ENCODE results near the gene MAP2K7.

MAP2K7 gene

GRCh38 chr19:7879836-7880235, 23.8 kb upstream of the MAP2K7 start:
- peaks cover 0 to 17% of the 10 kb centered on the region in 2 donors for H3K27me3 ChIP-seq
- TF ChIP-seq CTCF (IDR thresholded peaks at IDR 0.05) = no peak
- H3K4me3 ChIP-seq = no peak overlapping the region
- H3K9me3 ChIP-seq = no peaks in the 10 kb centered on the region
- H3K4me1 ChIP-seq = no peaks in the 10 kb centered on the region
- no peak for DNase-seq
- intact Hi-C loops (cut with DNase I; ENCODE audit: low total_unique reads) = no loop called here
- H3K27ac ChIP-seq = no peak overlapping the region
- no peaks in the 10 kb centered on the region for H3K36me3 ChIP-seq

- H3K36me3 ChIP-seq = no peaks in the 10 kb centered on the region
- no peak for TF ChIP-seq CTCF (IDR thresholded peaks at IDR 0.05)
- DNase-seq = no peak
- H3K27ac ChIP-seq = no peak overlapping the region
- no peak overlapping the region for H3K4me3 ChIP-seq
- intact Hi-C loops (cut with DNase I; ENCODE audit: low total_unique reads) = no loop called here
- no peaks in the 10 kb centered on the region for H3K4me1 ChIP-seq
- no peaks in the 10 kb centered on the region for H3K9me3 ChIP-seq
- H3K27me3 ChIP-seq = peaks cover 0 to 10% of the 10 kb centered on the region in 2 donors
These were observed 21.8 kb upstream of the MAP2K7 start for GRCh38 chr19:7881910-7882309.

GRCh38 chr19:7883105-7883504, 20.6 kb upstream of the MAP2K7 start:
- Histone ChIP-seq H3K27me3 (peaks cover 0 to 19% of the 10 kb centered on the region in 2 donors), H3K9me3 (no peaks in the 10 kb centered on the region), H3K36me3 (no peaks in the 10 kb centered on the region), H3K27ac (no peak overlapping the region), H3K4me1 (peaks cover 0 to 2% (median 0%) of the 10 kb centered on the region in 4 donors), H3K4me3 (no peak overlapping the region)
- DNase-seq = no peak
- intact Hi-C loops (cut with DNase I; ENCODE audit: low total_unique reads) = no loop called here
- no peak for TF ChIP-seq CTCF (IDR thresholded peaks at IDR 0.05)

- H3K27me3 ChIP-seq = peaks cover 0 to 24% of the 10 kb centered on the region in 2 donors
These were observed 19.7 kb upstream of the MAP2K7 start for GRCh38 chr19:7883796-7884570.

GRCh38 chr19:7885818-7886217, 17.9 kb upstream of the MAP2K7 start:
- H3K9me3 ChIP-seq = no peaks in the 10 kb centered on the region
- H3K27me3 ChIP-seq = peaks cover 0 to 24% of the 10 kb centered on the region in 2 donors
- no peak overlapping the region for H3K4me3 ChIP-seq
- no peak for DNase-seq
- no peak for TF ChIP-seq CTCF (IDR thresholded peaks at IDR 0.05)
- no peak overlapping the region for H3K27ac ChIP-seq
- no peaks in the 10 kb centered on the region for H3K36me3 ChIP-seq
- H3K4me1 ChIP-seq = peaks cover 0 to 10% (median 2%) of the 10 kb centered on the region in 4 donors
- intact Hi-C loops (cut with DNase I; ENCODE audit: low total_unique reads) = no loop called here

More at GRCh38 chr19:7883796-7884570, 19.7 kb upstream of the MAP2K7 start:
- Histone ChIP-seq H3K4me1 (peaks cover 0 to 10% (median 2%) of the 10 kb centered on the region in 4 donors), H3K36me3 (no peaks in the 10 kb centered on the region), H3K27ac (no peak overlapping the region), H3K4me3 (no peak overlapping the region), H3K9me3 (no peaks in the 10 kb centered on the region)
- DNase-seq = no peak
- TF ChIP-seq CTCF (IDR thresholded peaks at IDR 0.05) = no peak
- intact Hi-C loops (cut with DNase I; ENCODE audit: low total_unique reads) = no loop called here

Measured in tibial artery (tissue), 4 donors.